Measurements from ENCODE around the gene TDRD9.

DNA sequence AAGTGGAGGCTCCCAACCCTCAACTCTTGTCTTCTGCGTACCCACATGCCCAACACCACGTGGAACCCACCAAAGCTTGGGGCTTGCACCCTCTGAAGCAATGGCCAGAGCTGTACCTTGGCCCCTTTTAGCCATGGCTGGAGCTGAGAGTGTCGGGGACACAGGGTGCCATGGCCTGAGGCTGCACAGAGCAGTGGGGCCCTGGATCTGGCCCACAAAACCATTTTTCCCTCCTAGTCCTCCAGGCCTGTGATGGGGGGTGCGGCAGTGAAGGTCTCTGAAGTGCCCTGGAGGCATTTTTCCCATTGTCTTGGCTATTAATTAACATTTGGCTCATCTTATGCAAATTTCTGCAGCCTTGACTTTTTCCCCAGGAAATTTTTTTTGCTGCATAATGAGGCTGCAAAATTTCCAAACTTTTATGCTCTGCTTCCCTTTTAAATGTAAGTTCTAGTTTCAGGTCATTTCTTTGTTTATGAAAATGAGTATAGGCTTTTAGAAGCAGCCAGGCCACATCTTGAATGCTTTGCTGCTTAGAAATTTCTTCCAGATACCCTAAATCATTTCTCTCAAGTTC, 138.6 kb downstream of the TDRD9 start:
- no peak for TF ChIP-seq POLR2AphosphoS5 (IDR thresholded peaks at IDR 0.05)
- TF ChIP-seq, protein P1, sequence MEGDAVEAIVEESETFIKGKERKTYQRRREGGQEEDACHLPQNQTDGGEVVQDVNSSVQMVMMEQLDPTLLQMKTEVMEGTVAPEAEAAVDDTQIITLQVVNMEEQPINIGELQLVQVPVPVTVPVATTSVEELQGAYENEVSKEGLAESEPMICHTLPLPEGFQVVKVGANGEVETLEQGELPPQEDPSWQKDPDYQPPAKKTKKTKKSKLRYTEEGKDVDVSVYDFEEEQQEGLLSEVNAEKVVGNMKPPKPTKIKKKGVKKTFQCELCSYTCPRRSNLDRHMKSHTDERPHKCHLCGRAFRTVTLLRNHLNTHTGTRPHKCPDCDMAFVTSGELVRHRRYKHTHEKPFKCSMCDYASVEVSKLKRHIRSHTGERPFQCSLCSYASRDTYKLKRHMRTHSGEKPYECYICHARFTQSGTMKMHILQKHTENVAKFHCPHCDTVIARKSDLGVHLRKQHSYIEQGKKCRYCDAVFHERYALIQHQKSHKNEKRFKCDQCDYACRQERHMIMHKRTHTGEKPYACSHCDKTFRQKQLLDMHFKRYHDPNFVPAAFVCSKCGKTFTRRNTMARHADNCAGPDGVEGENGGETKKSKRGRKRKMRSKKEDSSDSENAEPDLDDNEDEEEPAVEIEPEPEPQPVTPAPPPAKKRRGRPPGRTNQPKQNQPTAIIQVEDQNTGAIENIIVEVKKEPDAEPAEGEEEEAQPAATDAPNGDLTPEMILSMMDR (IDR thresholded peaks at IDR 0.05), result no peak

All from breast epithelium (tissue), 3 donors.